Activated CD8-positive, alpha-beta memory T cell treated with anti-CD3 and anti-CD28 coated beads for 1 hour (primary cell): Measurements from ENCODE around the gene WFDC6.
"Not testable (repeated sequence)": the region's sequence is repeated elsewhere in the genome, so short reads cannot be mapped to it uniquely, and the experiment has no call there.

Experiments
- DNase-seq, 2 donors: peaks; one replicate each; pipeline ENCODE4 v3.0.0-alpha.2; 2020; ENCODE audit warnings: low read depth in 1 of 2; ENCODE audit errors: extremely low read depth in 1 of 2

The WFDC6 gene

GRCh38 chr20:45539382-45539781 is at the start of gene WFDC6:
Gene WFDC6 (minus strand): TSS chr20:45539482. CDS start chr20:45539407, 75 bp downstream.
- no peak for DNase-seq

- DNase-seq = no peak
Observed at GRCh38 chr20:45588800-45589199, 49.5 kb upstream of the WFDC6 start.

GRCh38 chr20:45585986-45586385 is 46.7 kb upstream of the WFDC6 start:
- not testable (repeated sequence) for DNase-seq

- not testable (repeated sequence) for DNase-seq
Observed at GRCh38 chr20:45584294-45584693, 45.0 kb upstream of the WFDC6 start.

- DNase-seq = no peak
Observed at GRCh38 chr20:45583502-45583901, 44.2 kb upstream of the WFDC6 start.

- DNase-seq = no peak
Observed at GRCh38 chr20:45581702-45582101, 42.4 kb upstream of the WFDC6 start.

- no peak for DNase-seq
Observed at GRCh38 chr20:45579184-45579583, 39.9 kb upstream of the WFDC6 start, which contains the start of gene WFDC8. Gene WFDC8 (minus strand): TSS chr20:45579284. CDS start chr20:45579247, 37 bp downstream.

GRCh38 chr20:45578231-45578630 is 38.9 kb upstream of the WFDC6 start:
- DNase-seq = no peak

- no peak for DNase-seq
Observed at GRCh38 chr20:45576995-45577394, 37.7 kb upstream of the WFDC6 start.

- DNase-seq = no peak
Observed at GRCh38 chr20:45575931-45576330, 36.6 kb upstream of the WFDC6 start.

- not testable (repeated sequence) for DNase-seq
Observed at GRCh38 chr20:45569650-45570049, 30.4 kb upstream of the WFDC6 start.

GRCh38 chr20:45564760-45565276 is 25.5 kb upstream of the WFDC6 start:
- no peak for DNase-seq

GRCh38 chr20:45555198-45555597 is 15.9 kb upstream of the WFDC6 start:
- no peak for DNase-seq

- no peak for DNase-seq
Observed at GRCh38 chr20:45552456-45552855, 13.2 kb upstream of the WFDC6 start.

- DNase-seq = no peak
Observed at GRCh38 chr20:45550765-45551164, 11.5 kb upstream of the WFDC6 start.

- DNase-seq = no peak
Observed at GRCh38 chr20:45548410-45548809, 9.1 kb upstream of the WFDC6 start.

GRCh38 chr20:45547206-45547770 is 8.0 kb upstream of the WFDC6 start, which contains the start of gene EPPIN:
Gene EPPIN (minus strand): TSS chr20:45547401. CDS start chr20:45547357, 44 bp downstream.
- DNase-seq = no peak

GRCh38 chr20:45545754-45546453 is 6.6 kb upstream of the WFDC6 start:
- DNase-seq = no peak

- DNase-seq = no peak
Observed at GRCh38 chr20:45545351-45545750, 6.1 kb upstream of the WFDC6 start.

- DNase-seq = no peak
Observed at GRCh38 chr20:45538209-45538799, 978 bp downstream of the WFDC6 start.

GRCh38 chr20:45527294-45527693 is 12.0 kb downstream of the WFDC6 start:
- DNase-seq = no peak

- DNase-seq = no peak
Observed at GRCh38 chr20:45523821-45524220, 15.5 kb downstream of the WFDC6 start.
